DMS79 treated with DMSO at 0.1 percent for 48 hours (cell line): ENCODE data around the gene UGP2.
A peak's percentile ranks its signal among the peaks of the same experiment; 100 is the strongest.

Experiments used
- DNase-seq: peaks from one replicate; lab custom pipeline; 2025; lab: John Stamatoyannopoulos, UW

UGP2 gene

GRCh38 chr2:63865159-63865799, 23.6 kb downstream of the UGP2 start:
- DNase-seq: no peak

GRCh38 chr2:63866009-63866709, 24.5 kb downstream of the UGP2 start:
- DNase-seq: no peak

GRCh38 chr2:63870679-63871078, 29.0 kb downstream of the UGP2 start:
- no peak for DNase-seq

- DNase-seq: no peak
Observed at GRCh38 chr2:63871864-63872263, 30.2 kb downstream of the UGP2 start.

GRCh38 chr2:63872571-63873328, 31.1 kb downstream of the UGP2 start:
- no peak for DNase-seq

GRCh38 chr2:63874204-63875130, 32.8 kb downstream of the UGP2 start:
- DNase-seq: no peak

- no peak for DNase-seq
Observed at GRCh38 chr2:63875131-63875527, 33.4 kb downstream of the UGP2 start.

GRCh38 chr2:63875559-63876245, 34.0 kb downstream of the UGP2 start:
- no peak for DNase-seq

- DNase-seq: peak; percentile 80
Observed at GRCh38 chr2:63876311-63876710, 34.6 kb downstream of the UGP2 start.

GRCh38 chr2:63878486-63878885, 36.8 kb downstream of the UGP2 start:
- no peak for DNase-seq

GRCh38 chr2:63879876-63880433, 38.3 kb downstream of the UGP2 start:
- no peak for DNase-seq

- no peak for DNase-seq
Observed at GRCh38 chr2:63880625-63881024, 38.9 kb downstream of the UGP2 start.

GRCh38 chr2:63881205-63881604, 39.5 kb downstream of the UGP2 start:
- peak; percentile 6 for DNase-seq

GRCh38 chr2:63882395-63883105, 40.9 kb downstream of the UGP2 start:
- no peak for DNase-seq

GRCh38 chr2:63886445-63886844, 44.7 kb downstream of the UGP2 start:
- DNase-seq: no peak

GRCh38 chr2:63888053-63888452, 46.4 kb downstream of the UGP2 start:
- no peak for DNase-seq

GRCh38 chr2:63888490-63889402, 47.0 kb downstream of the UGP2 start:
- DNase-seq: peak; percentile 30

GRCh38 chr2:63890678-63891077, 49.0 kb downstream of the UGP2 start:
- no peak for DNase-seq

GRCh38 chr2:63891488-63892030, 49.9 kb downstream of the UGP2 start:
- DNase-seq: no peak
